ENCODE measurements around the gene OR2A2.

OR2A2 gene

DNA sequence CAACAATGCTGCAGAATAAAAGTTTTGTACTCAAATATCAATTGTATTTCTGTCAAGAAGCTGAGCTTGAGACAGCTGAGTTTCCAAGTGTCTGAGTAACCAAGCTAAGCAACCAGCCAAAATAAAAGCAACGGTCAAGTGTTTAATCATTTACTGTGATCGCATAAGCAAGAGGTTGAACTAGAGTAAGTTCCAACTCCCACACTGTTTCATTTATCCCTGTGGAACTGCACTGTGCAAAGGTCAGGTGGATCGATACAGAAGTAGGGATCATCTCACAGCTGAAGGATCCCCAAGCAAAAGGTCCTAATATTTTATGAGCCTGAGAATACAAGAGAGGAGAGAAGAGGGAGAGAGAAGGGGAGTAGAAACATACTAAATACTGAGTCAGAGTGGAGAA, 35.0 kb downstream of the OR2A2 start:
- DNase-seq = no peak

GRCh38 chr7:144148224-144148827, 38.9 kb downstream of the OR2A2 start:
- no peak for DNase-seq

DNA sequence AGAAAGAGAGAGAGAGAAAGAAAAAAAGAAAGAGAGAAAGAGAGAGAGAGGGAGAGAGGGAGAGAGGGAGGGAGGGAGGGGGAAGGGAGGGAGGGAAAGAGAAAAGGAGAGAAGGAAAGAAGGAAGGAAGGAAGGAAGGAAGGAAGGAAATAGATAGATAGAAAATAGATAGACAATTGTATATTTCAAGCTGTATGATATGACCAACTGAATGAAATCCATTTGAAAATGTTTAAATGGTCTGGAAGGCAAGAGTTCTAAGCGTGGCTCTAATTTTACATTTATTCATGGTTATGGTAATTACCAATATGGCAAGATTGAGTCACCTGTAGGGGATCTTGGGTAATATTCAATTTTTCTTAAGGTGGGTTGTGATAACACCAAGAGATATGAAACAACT, 49.5 kb downstream of the OR2A2 start:
- no peak for DNase-seq

All from T1000 (cell line).